Astrocyte (in vitro differentiated cells and primary cell): ENCODE results near the gene DBP.

Experiments used
- EZH2 ChIP-seq: IDR thresholded peaks from 2 replicates; pipeline ENCODE4 v1.6.1; 2012; ENCODE audit warnings: mild to moderate bottlenecking, low read length, inconsistent platforms; ENCODE audit not compliant: insufficient read depth
- TF ChIP-seq, protein P1 (sequence below): IDR thresholded peaks from 2 replicates; pipeline ENCODE4 v1.5.1; 2011; ENCODE audit warnings: low read depth, mild to moderate bottlenecking, inconsistent platforms, low read length, moderate library complexity; ENCODE audit not compliant: insufficient read depth

DNA sequence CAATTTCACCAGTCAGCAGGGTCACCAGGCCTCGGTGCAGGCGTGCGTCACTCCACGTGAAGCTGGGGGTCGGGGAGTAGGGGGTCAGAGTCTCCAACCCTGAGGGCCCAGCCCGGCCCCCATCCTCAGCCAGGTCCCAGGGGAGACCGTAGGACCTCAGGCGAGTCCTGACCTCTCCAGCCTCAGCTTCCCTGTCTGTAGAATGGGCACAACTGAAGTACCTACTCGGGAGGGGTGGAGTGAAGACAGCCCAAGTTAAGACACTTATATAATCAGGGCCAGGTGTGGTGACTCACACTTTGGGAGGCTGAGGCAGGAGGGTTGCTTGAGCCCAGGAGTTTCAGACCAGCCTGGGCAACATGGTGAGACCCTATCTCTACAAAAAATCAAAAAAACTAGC lies 33.3 kb downstream of the DBP start:
- TF ChIP-seq, protein P1, sequence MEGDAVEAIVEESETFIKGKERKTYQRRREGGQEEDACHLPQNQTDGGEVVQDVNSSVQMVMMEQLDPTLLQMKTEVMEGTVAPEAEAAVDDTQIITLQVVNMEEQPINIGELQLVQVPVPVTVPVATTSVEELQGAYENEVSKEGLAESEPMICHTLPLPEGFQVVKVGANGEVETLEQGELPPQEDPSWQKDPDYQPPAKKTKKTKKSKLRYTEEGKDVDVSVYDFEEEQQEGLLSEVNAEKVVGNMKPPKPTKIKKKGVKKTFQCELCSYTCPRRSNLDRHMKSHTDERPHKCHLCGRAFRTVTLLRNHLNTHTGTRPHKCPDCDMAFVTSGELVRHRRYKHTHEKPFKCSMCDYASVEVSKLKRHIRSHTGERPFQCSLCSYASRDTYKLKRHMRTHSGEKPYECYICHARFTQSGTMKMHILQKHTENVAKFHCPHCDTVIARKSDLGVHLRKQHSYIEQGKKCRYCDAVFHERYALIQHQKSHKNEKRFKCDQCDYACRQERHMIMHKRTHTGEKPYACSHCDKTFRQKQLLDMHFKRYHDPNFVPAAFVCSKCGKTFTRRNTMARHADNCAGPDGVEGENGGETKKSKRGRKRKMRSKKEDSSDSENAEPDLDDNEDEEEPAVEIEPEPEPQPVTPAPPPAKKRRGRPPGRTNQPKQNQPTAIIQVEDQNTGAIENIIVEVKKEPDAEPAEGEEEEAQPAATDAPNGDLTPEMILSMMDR: no peak
- TF ChIP-seq EZH2: no peak
